ENCODE data around the gene PHF20.
"Not testable (repeated sequence)": the region's sequence is repeated elsewhere in the genome, so short reads cannot be mapped to it uniquely, and the experiment has no call there.

PHF20 gene

DNA sequence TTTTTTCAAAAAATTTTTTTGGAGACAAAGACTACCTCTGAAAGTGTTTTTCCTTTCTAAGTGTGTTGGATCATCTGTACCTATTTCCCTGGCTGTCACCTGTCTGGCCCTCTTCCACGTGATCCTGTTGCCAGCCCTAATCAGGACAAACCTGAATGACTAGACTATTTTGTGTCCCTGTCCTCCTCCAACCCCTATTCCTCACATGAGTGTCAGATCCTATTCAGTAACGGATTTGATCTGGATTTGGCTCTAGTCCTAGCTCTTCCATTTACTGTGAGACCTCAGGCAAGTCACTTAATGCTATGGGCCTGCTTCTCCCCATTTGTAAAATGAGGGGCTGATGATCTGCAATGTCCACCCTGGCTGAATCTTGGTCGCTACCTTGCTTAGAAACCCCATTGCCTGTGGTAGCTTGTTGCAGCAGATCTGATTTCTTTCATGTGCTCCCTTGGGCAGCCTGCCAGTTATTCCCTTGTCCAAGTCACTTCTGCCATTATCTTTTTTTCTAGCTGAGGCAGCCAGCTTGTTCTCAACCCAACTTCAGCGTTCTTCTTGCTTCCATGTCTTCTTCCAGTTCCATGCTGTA, 4.8 kb downstream of the PHF20 start:
- H3K36me3 ChIP-seq (ENCODE audit: insufficient read depth, low read length), result peaks cover 19% of the 10 kb centered on the region
- no peaks in the 10 kb centered on the region for H3K27me3 ChIP-seq (ENCODE audit: insufficient read depth, low read length)
- H2AFZ ChIP-seq (ENCODE audit: low read depth, low read length), result no peak overlapping the region
- H3K9me3 ChIP-seq (ENCODE audit: low read length), result no peaks in the 10 kb centered on the region
- H3K4me3 ChIP-seq (ENCODE audit: low read length), result no peak overlapping the region
- H3K4me1 ChIP-seq (ENCODE audit: insufficient read depth, low read length), result peaks cover 12% of the 10 kb centered on the region

DNA sequence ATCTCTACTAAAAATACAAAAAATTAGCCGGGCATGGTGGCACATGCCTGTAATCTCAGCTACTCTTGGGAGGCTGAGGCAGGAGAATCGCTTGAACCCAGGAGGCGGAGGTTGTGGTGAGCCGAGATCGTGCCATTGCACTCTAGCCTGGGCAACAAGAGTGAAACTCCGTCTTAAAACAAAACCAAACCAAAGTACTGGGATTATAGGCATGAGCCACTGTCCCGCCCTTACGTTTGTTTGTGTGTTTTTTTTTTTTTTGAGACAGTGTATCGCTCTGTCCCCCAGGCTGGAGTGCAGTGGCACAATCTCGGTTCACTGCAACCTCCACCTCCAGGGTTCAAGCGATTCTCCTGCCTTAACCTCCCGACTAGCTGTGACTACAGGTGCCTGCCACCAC, 12.0 kb downstream of the PHF20 start:
- peaks cover 27% of the 10 kb centered on the region for H3K36me3 ChIP-seq (ENCODE audit: insufficient read depth, low read length)

DNA sequence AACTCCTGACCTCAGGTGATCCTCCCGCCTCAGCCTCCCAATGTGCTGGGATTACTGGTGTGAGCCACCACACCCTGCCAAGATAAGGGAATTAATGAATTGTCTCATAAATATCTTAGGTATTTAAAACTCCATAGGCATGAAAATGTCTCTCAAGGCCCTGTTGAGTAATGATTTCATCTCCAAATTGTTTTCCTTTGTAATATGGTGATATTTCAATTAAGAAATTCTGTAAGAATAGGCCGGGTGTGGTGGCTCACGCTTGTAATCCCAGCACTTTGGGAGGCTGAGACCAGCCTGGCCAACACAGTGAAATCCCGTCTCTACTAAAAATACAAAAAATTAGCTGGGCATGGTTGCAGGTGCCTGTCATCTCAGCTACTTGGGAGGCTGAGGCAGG, 13.7 kb downstream of the PHF20 start:
- H3K4me1 ChIP-seq (ENCODE audit: insufficient read depth, low read length); H3K9me3 ChIP-seq (ENCODE audit: low read length); H3K4me3 ChIP-seq (ENCODE audit: low read length); H3K27me3 ChIP-seq (ENCODE audit: insufficient read depth, low read length); H2AFZ ChIP-seq (ENCODE audit: low read depth, low read length): not testable (repeated sequence)
- peaks cover 21% of the 10 kb centered on the region for H3K36me3 ChIP-seq (ENCODE audit: insufficient read depth, low read length)

More for the DNA sequence above, 12.0 kb downstream of the PHF20 start:
- not testable (repeated sequence) for H3K4me1 ChIP-seq (ENCODE audit: insufficient read depth, low read length); H3K27me3 ChIP-seq (ENCODE audit: insufficient read depth, low read length); H3K4me3 ChIP-seq (ENCODE audit: low read length); H2AFZ ChIP-seq (ENCODE audit: low read depth, low read length); H3K9me3 ChIP-seq (ENCODE audit: low read length)

DNA sequence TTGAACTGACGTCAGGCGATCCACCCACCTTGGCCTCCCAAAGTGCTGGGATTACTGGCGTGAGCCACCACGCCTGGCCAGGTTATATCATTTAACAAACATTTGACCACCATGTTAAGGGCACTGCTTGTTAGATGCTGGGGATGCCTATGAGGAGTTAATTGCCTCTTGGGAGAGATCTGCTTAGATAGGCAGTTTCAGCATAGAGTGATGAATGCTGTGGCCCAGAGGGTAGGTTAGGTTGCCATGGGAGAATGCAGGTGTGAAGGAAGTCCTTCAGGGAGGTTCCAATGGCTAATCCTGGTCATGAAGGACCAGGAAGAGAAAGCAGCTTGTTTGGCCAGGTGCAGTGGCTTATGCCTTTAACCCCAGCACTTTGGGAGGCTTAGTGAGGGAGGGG, 17.0 kb downstream of the PHF20 start:
- H3K4me3 ChIP-seq (ENCODE audit: low read length), result no peak overlapping the region

GRCh38 chr20:35791097-35791496, 19.3 kb downstream of the PHF20 start:
- peaks cover 2% of the 10 kb centered on the region for H3K36me3 ChIP-seq (ENCODE audit: insufficient read depth, low read length)
- H3K9me3 ChIP-seq (ENCODE audit: low read length), result peaks cover 2% of the 10 kb centered on the region
- H3K4me1 ChIP-seq (ENCODE audit: insufficient read depth, low read length), result peaks cover 5% of the 10 kb centered on the region
- no peak overlapping the region for H3K4me3 ChIP-seq (ENCODE audit: low read length)
- no peaks in the 10 kb centered on the region for H3K27me3 ChIP-seq (ENCODE audit: insufficient read depth, low read length)
- no peak overlapping the region for H2AFZ ChIP-seq (ENCODE audit: low read depth, low read length)

More for the DNA sequence above, 17.0 kb downstream of the PHF20 start:
- Histone ChIP-seq H3K9me3 (ENCODE audit: low read length) (peaks cover 2% of the 10 kb centered on the region), H3K27me3 (ENCODE audit: insufficient read depth, low read length) (no peaks in the 10 kb centered on the region), H2AFZ (ENCODE audit: low read depth, low read length) (no peak overlapping the region), H3K4me1 (ENCODE audit: insufficient read depth, low read length) (no peaks in the 10 kb centered on the region), H3K36me3 (ENCODE audit: insufficient read depth, low read length) (peaks cover 2% of the 10 kb centered on the region)

DNA sequence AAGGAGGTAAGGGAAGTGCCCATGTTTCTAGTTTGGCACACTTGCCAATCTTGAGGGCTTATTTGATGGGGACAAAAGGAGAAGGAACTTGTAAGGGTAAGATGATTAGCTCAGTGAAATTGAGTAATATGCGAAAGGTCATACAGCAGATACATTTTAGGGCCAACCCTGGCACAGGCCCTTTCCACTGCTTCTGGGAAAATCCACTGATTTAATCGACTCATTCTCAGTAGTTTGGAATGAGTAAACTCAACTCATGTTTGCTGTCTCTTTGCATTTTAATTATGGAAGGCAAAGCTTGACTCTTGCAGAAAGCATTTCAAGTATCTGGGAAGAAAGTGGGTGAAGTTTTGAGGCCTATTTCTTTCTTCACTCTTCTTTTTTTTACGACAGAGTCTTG, 20.0 kb downstream of the PHF20 start:
- Histone ChIP-seq H3K4me1 (ENCODE audit: insufficient read depth, low read length) (peaks cover 5% of the 10 kb centered on the region), H3K4me3 (ENCODE audit: low read length) (no peak overlapping the region), H3K27me3 (ENCODE audit: insufficient read depth, low read length) (no peaks in the 10 kb centered on the region), H2AFZ (ENCODE audit: low read depth, low read length) (no peak overlapping the region), H3K9me3 (ENCODE audit: low read length) (peaks cover 2% of the 10 kb centered on the region), H3K36me3 (ENCODE audit: insufficient read depth, low read length) (peaks cover 2% of the 10 kb centered on the region)

GRCh38 chr20:35792740-35793139, 20.9 kb downstream of the PHF20 start:
- no peak overlapping the region for H3K4me3 ChIP-seq (ENCODE audit: low read length)
- peaks cover 5% of the 10 kb centered on the region for H3K4me1 ChIP-seq (ENCODE audit: insufficient read depth, low read length)
- H3K27me3 ChIP-seq (ENCODE audit: insufficient read depth, low read length), result no peaks in the 10 kb centered on the region
- H3K9me3 ChIP-seq (ENCODE audit: low read length), result peaks cover 2% of the 10 kb centered on the region
- H3K36me3 ChIP-seq (ENCODE audit: insufficient read depth, low read length), result peaks cover 2% of the 10 kb centered on the region
- no peak overlapping the region for H2AFZ ChIP-seq (ENCODE audit: low read depth, low read length)

GRCh38 chr20:35796571-35796970, 24.8 kb downstream of the PHF20 start:
- Histone ChIP-seq H3K9me3 (ENCODE audit: low read length) (peaks cover 2% of the 10 kb centered on the region), H3K4me3 (ENCODE audit: low read length) (no peak overlapping the region), H3K36me3 (ENCODE audit: insufficient read depth, low read length) (peaks cover 10% of the 10 kb centered on the region), H2AFZ (ENCODE audit: low read depth, low read length) (no peak overlapping the region), H3K4me1 (ENCODE audit: insufficient read depth, low read length) (peaks cover 5% of the 10 kb centered on the region), H3K27me3 (ENCODE audit: insufficient read depth, low read length) (no peaks in the 10 kb centered on the region)

DNA sequence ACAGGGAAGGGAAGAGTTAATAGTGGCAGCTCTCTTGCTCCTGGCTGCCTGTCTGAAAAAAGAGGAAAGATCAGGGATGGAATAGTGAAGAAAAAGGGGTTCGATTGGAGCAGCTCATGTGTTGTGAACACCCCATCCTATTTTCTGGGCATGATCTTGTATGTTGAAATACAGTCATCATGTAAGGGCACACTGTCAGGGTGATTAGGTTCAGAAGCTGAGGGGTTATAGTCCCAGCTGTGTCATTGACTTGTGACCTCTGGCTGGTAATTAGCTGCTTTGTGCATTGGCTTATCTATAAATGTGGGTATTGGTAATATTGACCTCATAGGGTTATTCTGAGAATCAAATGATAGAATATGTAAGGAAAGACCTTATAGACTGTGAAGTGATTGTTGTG, 30.1 kb downstream of the PHF20 start:
- Histone ChIP-seq H3K9me3 (ENCODE audit: low read length) (peaks cover 1% of the 10 kb centered on the region), H2AFZ (ENCODE audit: low read depth, low read length) (no peak overlapping the region), H3K36me3 (ENCODE audit: insufficient read depth, low read length) (peaks cover 36% of the 10 kb centered on the region), H3K4me1 (ENCODE audit: insufficient read depth, low read length) (no peaks in the 10 kb centered on the region), H3K27me3 (ENCODE audit: insufficient read depth, low read length) (no peaks in the 10 kb centered on the region), H3K4me3 (ENCODE audit: low read length) (no peak overlapping the region)

DNA sequence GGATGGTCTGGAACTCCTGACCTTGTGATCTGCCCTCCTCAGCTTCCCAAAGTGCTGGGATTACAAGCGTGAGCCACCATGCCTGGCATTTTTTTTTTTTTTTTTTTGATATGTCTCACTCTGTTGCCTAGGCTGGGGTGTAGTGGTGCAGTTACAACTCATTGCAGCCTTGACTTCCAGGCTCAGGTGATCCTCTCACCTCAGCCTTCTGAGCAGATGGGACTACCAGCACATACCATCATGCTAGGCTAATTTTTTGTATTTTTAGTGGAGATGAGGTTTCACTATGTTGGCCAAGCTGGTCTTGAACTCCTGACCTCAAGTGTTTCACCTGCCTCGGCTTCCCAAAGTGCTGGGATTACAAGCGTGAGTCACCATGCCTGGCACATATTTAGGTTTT, 34.3 kb downstream of the PHF20 start:
- Histone ChIP-seq H3K36me3 (ENCODE audit: insufficient read depth, low read length) (peaks cover 38% of the 10 kb centered on the region), H3K27me3 (ENCODE audit: insufficient read depth, low read length) (no peaks in the 10 kb centered on the region), H3K4me3 (ENCODE audit: low read length) (no peak overlapping the region), H3K9me3 (ENCODE audit: low read length) (no peaks in the 10 kb centered on the region), H2AFZ (ENCODE audit: low read depth, low read length) (no peak overlapping the region), H3K4me1 (ENCODE audit: insufficient read depth, low read length) (no peaks in the 10 kb centered on the region)

DNA sequence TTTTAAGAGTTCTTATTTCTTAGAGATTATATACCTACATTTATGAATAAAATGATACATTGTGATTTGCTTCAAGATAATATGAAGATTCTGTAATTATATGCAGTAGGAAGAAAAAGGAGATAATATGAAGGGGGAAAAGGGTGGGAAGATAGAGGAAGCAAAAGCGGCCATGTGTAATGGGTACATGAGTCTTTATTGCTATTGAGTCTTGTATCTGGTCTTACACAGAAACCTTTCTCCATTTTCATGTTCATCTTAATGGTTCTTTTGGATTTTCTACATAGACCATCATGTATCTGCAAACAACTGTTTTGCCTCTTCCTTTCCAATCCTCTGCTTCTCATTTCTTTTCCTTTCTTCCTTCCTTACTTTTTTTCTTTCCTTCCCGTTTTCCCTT, 36.1 kb downstream of the PHF20 start:
- Histone ChIP-seq H3K36me3 (ENCODE audit: insufficient read depth, low read length) (peaks cover 28% of the 10 kb centered on the region), H2AFZ (ENCODE audit: low read depth, low read length) (no peak overlapping the region)

GRCh38 chr20:35820715-35821114, 48.9 kb downstream of the PHF20 start:
- H2AFZ ChIP-seq (ENCODE audit: low read depth, low read length), result no peak overlapping the region
- no peak overlapping the region for H3K4me3 ChIP-seq (ENCODE audit: low read length)
- peaks cover 1% of the 10 kb centered on the region for H3K9me3 ChIP-seq (ENCODE audit: low read length)

More for the DNA sequence above, 36.1 kb downstream of the PHF20 start:
- H3K9me3 ChIP-seq (ENCODE audit: low read length), result peaks cover 2% of the 10 kb centered on the region
- no peaks in the 10 kb centered on the region for H3K27me3 ChIP-seq (ENCODE audit: insufficient read depth, low read length)
- no peaks in the 10 kb centered on the region for H3K4me1 ChIP-seq (ENCODE audit: insufficient read depth, low read length)
- H3K4me3 ChIP-seq (ENCODE audit: low read length), result no peak overlapping the region

DNA sequence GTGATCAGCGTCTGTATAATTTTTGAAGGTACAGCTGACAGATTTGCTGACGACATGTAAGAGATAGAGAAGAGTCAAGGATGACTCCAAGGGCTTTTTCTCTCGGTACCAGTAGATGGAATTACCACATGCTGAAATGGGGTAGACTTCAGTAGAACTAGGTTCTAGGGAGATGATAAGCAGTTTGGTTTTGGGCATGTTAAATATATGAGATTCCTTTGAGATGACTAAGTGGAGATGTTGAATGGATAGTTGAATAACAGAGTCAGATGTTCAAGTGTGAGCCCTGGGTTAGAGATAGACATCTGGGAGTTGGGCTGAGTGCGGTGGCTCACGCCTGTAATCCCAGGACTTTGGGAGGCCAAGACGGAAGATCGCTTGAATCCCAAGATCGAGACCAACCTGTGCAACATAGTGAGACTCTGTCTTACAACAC, 50.0 kb downstream of the PHF20 start:
- H2AFZ ChIP-seq (ENCODE audit: low read depth, low read length), result no peak overlapping the region
- H3K9me3 ChIP-seq (ENCODE audit: low read length), result peaks cover 1% of the 10 kb centered on the region
- H3K4me1 ChIP-seq (ENCODE audit: insufficient read depth, low read length), result no peaks in the 10 kb centered on the region
- no peaks in the 10 kb centered on the region for H3K27me3 ChIP-seq (ENCODE audit: insufficient read depth, low read length)
- no peak overlapping the region for H3K4me3 ChIP-seq (ENCODE audit: low read length)
- H3K36me3 ChIP-seq (ENCODE audit: insufficient read depth, low read length), result peaks cover 7% of the 10 kb centered on the region

More at GRCh38 chr20:35820715-35821114, 48.9 kb downstream of the PHF20 start:
- Histone ChIP-seq H3K36me3 (ENCODE audit: insufficient read depth, low read length) (peaks cover 6% of the 10 kb centered on the region), H3K27me3 (ENCODE audit: insufficient read depth, low read length) (no peaks in the 10 kb centered on the region), H3K4me1 (ENCODE audit: insufficient read depth, low read length) (no peaks in the 10 kb centered on the region)

- Histone ChIP-seq H3K9me3 (ENCODE audit: low read length) (peaks cover 1% of the 10 kb centered on the region), H3K36me3 (ENCODE audit: insufficient read depth, low read length) (peaks cover 7% of the 10 kb centered on the region), H3K4me3 (ENCODE audit: low read length) (no peak overlapping the region), H3K27me3 (ENCODE audit: insufficient read depth, low read length) (no peaks in the 10 kb centered on the region), H2AFZ (ENCODE audit: low read depth, low read length) (no peak overlapping the region), H3K4me1 (ENCODE audit: insufficient read depth, low read length) (no peaks in the 10 kb centered on the region)
Measured at GRCh38 chr20:35823147-35823546, 51.3 kb downstream of the PHF20 start.

Measured in neuron (in vitro differentiated cells).